Measurements from ENCODE around the gene BCAS4.
"Not testable (repeated sequence)": the region's sequence is repeated elsewhere in the genome, so short reads cannot be mapped to it uniquely, and the experiment has no call there.

BCAS4 gene

GRCh38 chr20:50772420-50773185, 22.3 kb upstream of the BCAS4 start:
- no peak for DNase-seq

- no peak for DNase-seq
These were observed 20.3 kb upstream of the BCAS4 start for GRCh38 chr20:50774515-50774914.

DNA sequence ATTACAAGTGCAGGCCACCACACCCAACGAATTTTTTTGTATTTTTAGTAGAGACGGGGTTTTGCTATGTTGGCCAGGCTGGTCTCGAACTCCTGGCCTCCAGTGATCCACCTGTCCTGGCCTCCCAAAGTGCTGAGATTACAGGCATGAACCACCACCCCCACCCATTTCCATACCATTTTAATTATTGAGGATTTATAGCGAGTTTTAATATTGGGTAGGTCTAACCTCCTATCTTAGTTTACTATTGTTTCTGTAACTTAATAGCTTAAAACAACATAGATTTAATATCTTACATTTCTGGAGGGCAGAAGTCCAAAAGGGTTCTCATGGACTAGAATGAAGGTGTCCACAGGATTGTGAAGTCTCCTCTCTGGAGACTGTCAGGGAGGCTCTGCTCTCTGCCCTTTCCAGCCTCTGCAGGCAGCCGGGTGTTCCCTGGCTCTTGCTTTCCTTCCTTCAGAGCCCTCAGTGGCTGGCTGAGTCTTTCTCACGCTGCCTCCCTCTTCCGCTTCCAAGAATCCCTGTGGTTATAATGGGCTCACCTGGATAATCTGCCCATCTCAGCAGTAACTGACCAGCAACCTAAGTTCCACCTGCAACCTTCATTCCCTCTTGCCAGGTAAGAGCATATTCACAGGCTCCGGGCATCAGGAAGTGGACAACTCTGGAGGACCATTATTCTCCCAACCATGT, 18.6 kb upstream of the BCAS4 start:
- DNase-seq, result no peak

- no peak for DNase-seq
These were observed 17.5 kb upstream of the BCAS4 start for GRCh38 chr20:50777373-50777772.

- not testable (repeated sequence) for DNase-seq
These were observed 15.9 kb upstream of the BCAS4 start for GRCh38 chr20:50778994-50779393.

DNA sequence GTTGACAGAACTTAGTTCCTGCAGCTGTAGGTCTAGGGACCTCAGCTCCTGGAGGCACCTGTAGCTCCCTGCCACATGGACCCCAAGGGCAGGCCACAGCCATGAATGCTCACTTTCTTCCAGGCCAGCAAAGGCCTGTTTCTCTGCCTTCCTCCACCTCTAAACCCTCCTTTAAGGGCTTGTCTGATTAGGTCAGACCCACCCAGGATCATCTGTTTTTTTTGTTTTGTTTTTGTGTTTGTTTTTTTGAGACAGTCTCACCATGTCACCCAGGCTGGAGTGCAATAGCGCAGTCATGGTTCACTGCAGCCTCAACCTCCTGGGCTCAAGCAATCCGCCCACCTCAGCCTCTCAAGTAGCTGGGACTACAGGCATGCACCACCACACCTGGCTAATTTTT, 11.5 kb upstream of the BCAS4 start:
- no peak for DNase-seq

DNA sequence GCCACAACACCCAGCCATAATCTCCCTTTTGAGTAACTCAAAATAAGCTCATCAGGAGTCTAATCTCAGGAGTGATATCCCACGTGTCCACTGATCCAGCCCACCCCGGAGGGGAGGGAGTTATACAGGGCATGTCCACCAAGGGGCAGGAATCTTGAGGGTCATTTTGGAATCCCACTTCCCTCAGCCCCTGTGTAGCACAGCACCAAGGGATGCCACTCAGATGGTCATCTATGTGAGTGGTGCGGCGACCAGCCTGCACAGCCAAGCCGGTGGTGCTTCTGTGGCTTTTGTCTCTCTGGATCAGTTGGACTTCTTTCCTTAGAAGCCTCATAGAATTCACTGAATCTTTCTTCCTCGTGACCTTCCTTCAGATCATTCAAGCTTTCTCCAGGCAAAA, 11.0 kb upstream of the BCAS4 start:
- DNase-seq, result no peak

DNA sequence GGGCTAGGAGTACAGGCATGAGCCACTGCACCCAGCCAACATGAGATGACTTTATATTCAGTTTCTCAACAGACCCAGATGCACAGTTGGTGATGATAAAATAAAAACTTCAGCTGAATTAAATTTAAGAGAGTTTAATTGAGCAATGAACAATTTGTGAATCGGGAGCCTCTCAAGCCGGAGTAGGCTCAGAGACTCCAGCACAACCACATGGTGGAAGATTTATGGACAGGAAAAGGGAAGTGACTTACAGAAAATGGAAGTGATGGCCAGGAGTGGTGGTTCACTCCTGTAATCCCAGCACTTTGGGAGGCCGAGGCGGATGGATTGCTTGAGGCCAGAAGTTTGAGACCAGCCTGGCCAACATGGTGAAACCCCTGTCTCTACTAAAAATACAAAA, 10.4 kb upstream of the BCAS4 start:
- DNase-seq, result no peak

- DNase-seq, result no peak
These were observed 8.2 kb upstream of the BCAS4 start for GRCh38 chr20:50786703-50787102.

DNA sequence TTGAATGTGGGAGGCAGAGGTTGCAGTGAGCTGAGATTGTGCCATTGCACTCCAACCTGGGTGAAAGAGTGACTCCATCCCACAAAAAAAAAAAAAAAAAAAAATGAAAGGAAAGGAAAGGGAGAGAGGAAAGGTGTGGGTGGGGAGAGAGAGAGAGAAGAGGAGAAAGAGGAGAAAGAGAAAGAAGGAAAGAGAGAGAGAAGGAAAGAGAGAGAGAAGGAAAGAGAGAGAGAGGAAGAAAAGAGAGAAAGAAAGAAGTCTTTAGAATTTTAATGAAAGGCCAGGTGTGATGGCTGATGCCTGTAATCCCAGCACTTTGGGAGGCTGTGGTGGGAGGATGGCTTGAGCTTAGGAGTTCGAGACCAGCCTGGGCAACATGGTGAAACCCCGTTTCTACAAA, 7.7 kb upstream of the BCAS4 start:
- no peak for DNase-seq

DNA sequence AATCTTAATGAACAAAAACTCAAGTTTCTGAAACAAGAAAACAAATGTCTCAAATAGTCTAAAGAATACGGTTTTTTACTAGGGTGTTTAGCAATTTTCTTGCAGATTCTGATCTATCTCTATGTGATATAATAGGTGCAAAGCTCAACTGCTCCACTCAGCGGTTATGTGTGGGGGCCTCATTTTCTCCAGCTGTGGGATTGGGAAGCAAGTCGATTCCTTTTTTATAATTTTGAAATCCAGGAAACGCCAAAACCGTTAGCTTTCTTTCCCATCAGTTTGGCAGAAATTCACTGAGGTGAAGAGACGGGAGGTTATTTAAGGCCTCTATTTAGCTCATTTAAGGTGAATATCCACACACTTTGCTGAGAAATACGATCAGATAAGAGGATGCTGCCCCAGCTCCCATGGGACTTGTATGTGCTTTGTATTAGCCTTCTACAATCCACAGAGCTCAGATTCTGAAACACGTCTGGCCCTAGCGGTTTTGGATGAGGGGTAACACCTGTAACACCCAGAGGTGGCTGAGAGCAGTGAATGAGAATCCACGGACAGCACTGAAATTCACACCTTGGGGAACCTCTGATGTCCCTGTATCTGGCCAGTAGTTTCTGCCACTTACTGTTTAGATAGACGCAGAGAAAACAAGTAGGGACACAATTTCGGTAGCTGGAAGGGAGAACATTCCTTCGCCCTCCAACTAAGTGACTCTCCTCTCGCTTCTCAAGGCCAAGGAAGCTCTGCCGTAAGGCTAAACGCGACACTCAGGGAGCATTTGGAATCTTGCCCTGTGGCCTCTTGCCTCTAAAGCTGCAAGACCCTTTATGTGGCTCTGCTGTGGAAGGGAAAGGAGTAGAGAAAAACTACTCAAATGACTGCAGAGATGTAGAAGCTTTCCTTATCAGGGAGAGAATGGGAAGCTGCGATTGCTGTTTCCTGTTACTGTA, 6.5 kb upstream of the BCAS4 start:
- peak; percentile 65 for DNase-seq

DNA sequence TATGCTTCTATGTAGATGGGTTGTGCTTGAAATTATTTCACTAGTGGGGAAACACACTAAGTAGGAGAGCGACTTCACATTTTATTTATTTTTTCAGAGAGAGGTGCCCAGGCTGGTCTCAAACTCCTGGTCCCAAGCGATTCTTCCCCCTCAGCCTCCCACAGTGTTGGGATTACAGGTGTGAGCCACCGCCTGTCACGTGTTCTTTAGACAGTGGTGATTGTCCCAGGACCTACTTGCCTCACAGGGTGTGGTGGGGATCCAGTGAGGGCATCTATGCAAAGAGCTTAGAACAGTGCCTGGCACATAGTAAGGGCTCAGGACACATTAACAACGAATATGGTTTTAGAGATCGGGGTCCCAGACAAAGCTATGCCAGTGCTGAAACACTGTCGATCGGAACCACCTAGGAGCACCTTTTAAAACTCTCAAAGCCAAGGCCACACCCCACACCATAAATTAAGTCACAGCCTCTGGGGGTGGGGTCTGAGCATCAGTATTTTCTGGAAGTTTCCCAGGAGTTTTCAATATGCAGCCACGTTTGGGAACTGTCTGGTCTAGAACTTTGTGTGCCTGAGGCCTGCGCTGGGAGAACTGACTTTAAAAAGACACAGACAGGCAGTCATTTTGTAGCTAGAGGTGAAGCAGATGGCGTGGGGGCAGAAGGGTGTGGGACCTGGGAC, 4.8 kb upstream of the BCAS4 start:
- DNase-seq, result no peak

DNA sequence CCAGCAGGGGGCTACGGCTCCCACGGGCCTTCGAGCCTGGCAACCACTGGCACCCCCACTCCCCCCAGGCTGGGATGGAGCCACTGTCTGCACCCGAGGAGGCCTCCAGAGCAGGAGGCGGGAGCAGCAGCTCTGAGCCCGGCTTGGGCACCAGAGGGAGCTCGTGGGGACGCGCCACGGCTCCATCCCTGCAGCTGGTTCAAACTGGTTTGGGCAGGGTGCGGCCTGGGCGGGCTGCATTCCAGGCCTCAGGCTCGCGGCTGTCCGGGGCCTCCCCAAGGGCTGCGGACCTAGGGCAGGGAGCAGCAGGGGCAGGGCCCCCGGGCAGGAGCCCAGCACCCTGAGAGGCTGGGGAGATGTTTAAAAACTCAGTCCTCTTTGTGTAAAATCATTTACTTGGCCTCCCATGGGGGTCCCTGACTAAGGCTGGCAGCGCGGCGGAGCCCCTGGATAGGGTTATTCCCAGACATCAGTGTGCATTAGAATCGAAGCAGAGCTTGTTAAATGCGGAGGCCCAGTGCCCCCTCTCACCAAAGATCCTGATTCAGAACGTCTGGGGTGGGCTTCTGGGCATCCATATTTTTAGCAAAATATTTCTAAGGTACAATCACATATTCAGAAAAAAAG, 4.1 kb upstream of the BCAS4 start:
- peak; percentile 95 for DNase-seq

GRCh38 chr20:50792708-50793574, 1.9 kb upstream of the BCAS4 start:
- no peak for DNase-seq

DNA sequence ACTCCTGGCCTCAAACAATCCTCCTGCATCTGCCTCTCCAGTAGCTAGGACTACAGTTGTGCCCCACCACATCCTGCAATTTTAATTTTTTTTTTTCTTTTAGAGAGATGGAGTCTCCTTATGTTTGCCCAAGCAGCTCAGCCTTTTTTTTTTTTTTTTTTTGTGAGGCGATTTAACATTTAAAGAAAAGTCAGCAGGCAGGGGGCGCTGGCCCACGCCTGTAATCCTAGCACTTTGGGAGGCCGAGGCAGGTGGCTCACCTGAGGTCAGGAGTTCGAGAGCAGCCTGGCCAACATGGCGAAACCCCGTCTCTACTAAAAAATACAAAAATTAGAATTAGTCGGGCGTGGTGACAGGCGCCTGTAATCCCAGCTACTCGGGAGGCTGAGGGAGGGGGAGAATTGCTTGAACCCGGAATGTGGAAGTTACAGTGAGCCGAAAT, 1.3 kb upstream of the BCAS4 start:
- DNase-seq, result peak; percentile 35

DNA sequence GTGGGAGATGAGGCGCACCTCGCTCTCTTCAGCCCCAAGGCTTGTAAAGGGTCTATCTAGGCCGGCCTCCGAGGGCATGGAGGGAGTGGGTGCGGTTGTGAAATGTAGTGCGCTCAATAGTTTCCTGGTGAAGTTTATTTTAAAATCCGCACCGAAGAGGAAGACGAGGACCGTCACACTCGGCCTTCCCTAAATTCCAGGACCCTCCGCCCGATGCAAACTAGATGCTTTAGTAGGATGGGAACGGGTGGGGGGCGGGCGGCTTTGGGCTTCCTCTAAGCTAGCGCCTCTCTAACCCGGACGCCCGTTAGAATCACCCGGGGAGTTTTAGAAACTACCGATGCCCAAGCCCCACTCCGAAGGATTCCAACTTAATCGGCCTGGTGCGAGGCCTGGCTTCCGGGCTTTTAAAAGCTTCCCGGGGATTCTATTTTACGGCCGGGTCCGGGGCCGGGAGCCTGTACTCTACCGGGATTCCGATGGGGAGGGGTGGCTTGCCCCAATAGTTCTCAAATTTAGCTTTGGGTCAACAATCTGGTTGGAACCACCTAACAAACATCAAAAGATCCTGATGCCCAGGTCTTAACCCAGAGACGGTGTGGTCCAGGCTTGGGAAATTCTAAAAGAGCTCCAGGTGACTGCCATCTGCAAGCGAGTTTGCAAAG, 548 bp upstream of the BCAS4 start:
- no peak for DNase-seq

- no peak for DNase-seq
These were observed 2.3 kb downstream of the BCAS4 start for GRCh38 chr20:50797142-50797541.

GRCh38 chr20:50798650-50799049, 3.8 kb downstream of the BCAS4 start:
- no peak for DNase-seq

- no peak for DNase-seq
These were observed 4.5 kb downstream of the BCAS4 start for GRCh38 chr20:50799176-50799889.

All from eye (tissue), 1 donor.